GM12878 (cell line): ENCODE results near the gene COPE. TPM values are rescaled to one million over a fixed set of nuclear protein-coding genes. Genes with fewer than 3 reads are reported as not detected.
"Not testable (repeated sequence)": the region's sequence is repeated elsewhere in the genome, so short reads cannot be mapped to it uniquely, and the experiment has no call there.

Experiments
- ATAC-seq: fragments of 200-7000 bp; cut with Tn5 transposase; 3 replicates; pipeline ENCODE4 v1.9.1; 2020; ENCODE audit warnings: mild to moderate bottlenecking, moderate library complexity
- BruUV-seq: library from RNA; stranded (reverse); fragments of 400-500 nt; replicated peaks from 2 replicates; lab custom pipeline; 2021; lab: Mats Ljungman, UMichigan
- CTCF ChIA-PET: fragments of 300-600 bp; sonication (Branson Sonifier 250); formaldehyde crosslinking; extraction: SDS; loops from one replicate; lab custom pipeline; 2021; ENCODE audit warnings: inconsistent platforms; lab: Yijun Ruan, JAX
- POLR2A ChIA-PET: fragments of 350-600 bp; formaldehyde crosslinking; extraction: SDS; loops from one replicate; lab custom pipeline; 2021; ENCODE audit warnings: inconsistent platforms; lab: Charles Lee
- RAD21 ChIA-PET: fragments of 300-600 bp; sonication (Branson Sonifier 250); formaldehyde crosslinking; loops from one replicate; lab custom pipeline; 2023; ENCODE audit warnings: antibody characterized with exemption; ENCODE audit not compliant: unreplicated experiment; lab: Charles Lee
- SMC1A ChIA-PET: fragments of 300-600 bp; sonication (Branson Sonifier 250); formaldehyde crosslinking; loops from one replicate; lab custom pipeline; 2023; ENCODE audit not compliant: unreplicated experiment, uncharacterized antibody; lab: Charles Lee
- DNase-seq: peaks from one replicate; pipeline ENCODE4 v3.0.0-alpha.2; 2011; ENCODE audit warnings: low read depth, low spot score
- FAIRE-seq: peaks from 3 replicates; lab custom pipeline; 2011; peaks lifted over from hg19 to GRCh38; lab: Jason Lieb, UNC
- H2AFZ ChIP-seq: 2 replicates; pipeline ENCODE4 v1.6.0; 2011; ENCODE audit warnings: low read depth, low read length, control low read depth; ENCODE audit not compliant: control insufficient read depth
- H3K27ac ChIP-seq: 2 replicates; pipeline ENCODE4 v1.5.1; 2011; ENCODE audit warnings: control low read depth; ENCODE audit not compliant: control insufficient read depth, insufficient read depth
- H3K27me3 ChIP-seq, 2 experiments: replicated peaks in 1 of 2; 2 replicates each; pipeline versions ENCODE4 v1.6.0 to v1.6.1; 2011; ENCODE audit warnings: low read length in 1 of 2; ENCODE audit not compliant: control insufficient read depth in 2 of 2, insufficient read depth in 2 of 2
- H3K36me3 ChIP-seq, 2 experiments: 2 replicates each; pipeline ENCODE4 v1.5.1; 2011; ENCODE audit warnings: low read length in 1 of 2; ENCODE audit not compliant: control insufficient read depth in 2 of 2, insufficient read depth in 2 of 2
- H3K4me1 ChIP-seq: 2 replicates; pipeline ENCODE4 v1.6.1; 2011; ENCODE audit warnings: mild to moderate bottlenecking, low read length, moderate library complexity, mixed read lengths; ENCODE audit not compliant: control insufficient read depth, insufficient read depth
- H3K4me2 ChIP-seq: 2 replicates; pipeline ENCODE4 v1.6.0; 2011; ENCODE audit warnings: control low read depth; ENCODE audit not compliant: control insufficient read depth, insufficient read depth
- H3K4me3 ChIP-seq: fragments of 200-600 bp; sonication (generic); 2 replicates; pipeline ENCODE4 v1.5.1; 2016
- H3K79me2 ChIP-seq: 2 replicates; pipeline ENCODE4 v1.6.0; 2011; ENCODE audit warnings: low read length; ENCODE audit not compliant: control insufficient read depth, insufficient read depth
- H3K9ac ChIP-seq: 2 replicates; pipeline ENCODE4 v1.8.0; 2011; ENCODE audit warnings: low read length, control low read depth, mixed read lengths; ENCODE audit not compliant: control insufficient read depth, insufficient read depth
- H3K9me3 ChIP-seq: replicated peaks from 3 replicates; pipeline ENCODE4 v1.5.1; 2011; ENCODE audit warnings: mild to moderate bottlenecking, low read length; ENCODE audit not compliant: control insufficient read depth, insufficient read depth
- H4K20me1 ChIP-seq: 2 replicates; pipeline ENCODE4 v1.6.0; 2011; ENCODE audit not compliant: control insufficient read depth, insufficient read depth
- GATAD2B ChIP-seq: fragments of 450-650 bp; conservative IDR thresholded peaks from 2 replicates; pipeline ENCODE4 v1.6.1; 2017; ENCODE audit warnings: low read depth, mild to moderate bottlenecking, moderate library complexity
- HDGF ChIP-seq: fragments of 450-650 bp; IDR thresholded peaks from 2 replicates; pipeline ENCODE4 v1.6.1; 2016; ENCODE audit warnings: antibody characterized with exemption
- SMARCA5 ChIP-seq: fragments of 450-650 bp; IDR thresholded peaks from 2 replicates; pipeline ENCODE4 v1.6.1; 2017; ENCODE audit warnings: mild to moderate bottlenecking
- WRNIP1 ChIP-seq: IDR thresholded peaks from 2 replicates; pipeline ENCODE4 v1.6.1; 2011; ENCODE audit warnings: low read depth, low read length, improper control_type of control experiment, borderline replicate concordance
- ZNF207 ChIP-seq: fragments of 450-650 bp; IDR thresholded peaks from 2 replicates; pipeline ENCODE4 v1.6.1; 2014; ENCODE audit warnings: antibody characterized with exemption, mild to moderate bottlenecking, borderline replicate concordance
- WGBS: methylation state at CpG from one replicate; pipeline ENCODE4 v1.1.6; 2016; ENCODE audit warnings: low lambda C conversion rate; ENCODE audit not compliant: insufficient replicate concordance, insufficient coverage; ENCODE audit errors: missing lambda C conversion rate; 5-methylcytosine and 5-hydroxymethylcytosine counted together
- in situ Hi-C: fragments of 300-500 bp; cut with MboI; formaldehyde crosslinking; loops from 9 replicates; pipeline ENCODE4 v1.14.3; 2018; ENCODE audit warnings: mixed read lengths
- intact Hi-C: fragments of 100-400 bp; cut with micrococcal nuclease; formaldehyde crosslinking; loops from one replicate; pipeline ENCODE4 v1.14.2; 2022; ENCODE audit not compliant: unreplicated experiment
- polyA plus RNA-seq, 11 experiments: library from polyadenylated mRNA; depleted of rRNA in 4 of 11; unstranded in 6 of 11; stranded (reverse) in 5 of 11; fragments of >200 nt; fragmentation: Nextera tagmentation in 4 of 11; fragmentation: Illumina TruSeq in 1 of 11; extraction: Ambion mirVana in 4 of 11; extraction: Trizol in 1 of 11; gene quantifications; 1 replicate in 1 of 11; 2 replicates in 10 of 11; pipeline versions ENCODE4 v1.2.1 to v1.2.3, GENCODE V29; 2011 to 2016; ENCODE audit warnings: inconsistent platforms in 2 of 11, missing spikeins in 2 of 11, low read depth in 1 of 11
- total RNA-seq, 4 experiments: library from RNA; depleted of rRNA in 3 of 4; stranded (reverse); fragments of >200 nt in 3 of 4; fragmentation: Illumina TruSeq in 1 of 4; extraction: Trizol in 1 of 4; gene quantifications; 2 replicates each; pipeline versions ENCODE4 v1.2.1 to v1.2.3, GENCODE V29; 2013 to 2021

Gene COPE
- total and polyA plus RNA-seq, 10 of the 15 experiments (the other 5 are each of a cell fraction or from before 2014, with no cell fraction given), result 3.5 to 464 (median 222) TPM

- no peaks in the 10 kb centered on the region for H3K36me3 ChIP-seq
- H3K9me3 ChIP-seq, result no peaks in the 10 kb centered on the region
- intact Hi-C loops, result no loop called here
- no peaks in the 10 kb centered on the region for H3K27me3 ChIP-seq
- ChIA-PET RAD21 (no interaction called here), POLR2A (no interaction called here), CTCF (no interaction called here), SMC1A (interaction anchor here (1.1 kb wide), 1 partner anchor 10 kb away, joined by 3 read pairs; no protein-coding TSS in a partner anchor)
- FAIRE-seq (no peak), ATAC-seq (no peak), DNase-seq (no peak)
- H3K4me3 ChIP-seq, result no peak overlapping the region
- H2AFZ ChIP-seq, result no peak overlapping the region
- H3K4me2 ChIP-seq, result no peak overlapping the region
- in situ Hi-C loops, result no loop called here
- 21% methylated on average over 3 of the region's 3 CpGs for WGBS
- H3K9ac ChIP-seq, result no peak overlapping the region
- no peaks in the 10 kb centered on the region for H3K4me1 ChIP-seq
- TF ChIP-seq ZNF207 (no peak), HDGF (no peak), WRNIP1 (no peak), SMARCA5 (no peak), GATAD2B (no peak)
- H3K79me2 ChIP-seq, result no peaks in the 10 kb centered on the region
- H3K27ac ChIP-seq, result no peak overlapping the region
- H4K20me1 ChIP-seq, result no peaks in the 10 kb centered on the region
- no TSS peak for BruUV-seq
Observed at GRCh38 chr19:18954094-18954493, 34.9 kb upstream of the COPE start.

- H3K4me2 ChIP-seq, POLR2A ChIA-PET: not testable (repeated sequence)
Observed at GRCh38 chr19:18952364-18953003, 33.3 kb upstream of the COPE start.

More at GRCh38 chr19:18952364-18953003, 33.3 kb upstream of the COPE start:
- H3K9ac ChIP-seq, H3K4me3 ChIP-seq, FAIRE-seq, intact Hi-C loops, SMC1A ChIA-PET, H3K9me3 ChIP-seq, DNase-seq, H3K27me3 ChIP-seq, H4K20me1 ChIP-seq, H2AFZ ChIP-seq, H3K4me1 ChIP-seq, RAD21 ChIA-PET, in situ Hi-C loops, ATAC-seq, H3K36me3 ChIP-seq, CTCF ChIA-PET, BruUV-seq, H3K79me2 ChIP-seq, H3K27ac ChIP-seq: not testable (repeated sequence)
- WGBS, result 41% methylated on average over 17 of the region's 17 CpGs
